ENCODE results near the gene MAP3K13.
"Not testable (repeated sequence)": the region's sequence is repeated elsewhere in the genome, so short reads cannot be mapped to it uniquely, and the experiment has no call there.

MAP3K13 gene

DNA sequence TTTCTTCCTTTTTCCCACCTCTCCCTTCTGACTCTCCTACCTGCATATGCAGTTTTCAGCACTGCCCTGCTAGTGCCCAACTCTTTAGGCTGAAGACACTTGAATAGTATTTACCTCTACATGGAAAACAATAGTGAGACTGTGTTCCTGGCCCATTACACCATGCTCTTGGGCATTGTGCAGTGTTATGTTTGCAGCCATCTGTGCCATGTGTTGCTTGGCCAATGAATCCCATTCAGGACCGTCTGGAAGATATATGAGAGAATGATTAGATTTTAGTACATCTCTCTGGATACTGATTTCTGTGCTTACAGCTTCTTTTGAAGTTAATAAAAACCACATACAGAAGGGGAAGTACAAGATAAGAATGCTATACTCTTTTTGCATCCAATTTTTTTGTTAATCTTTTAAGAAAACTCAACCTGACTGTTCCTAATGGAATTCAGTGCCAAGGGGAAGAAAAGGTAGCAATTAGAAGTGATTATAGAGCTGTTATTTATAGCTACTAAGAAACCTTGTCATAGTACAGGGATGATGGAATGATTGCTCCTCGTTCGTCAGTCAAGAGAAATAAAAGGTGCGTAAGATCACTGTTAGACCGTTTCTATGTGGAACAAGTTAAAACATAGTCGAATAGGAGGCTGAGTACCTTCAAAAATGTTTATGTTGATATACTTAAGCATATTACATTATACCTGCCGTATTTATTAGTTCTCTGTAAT is 77.0 kb downstream of the MAP3K13 start:
- no peak for DNase-seq (ENCODE audit: extremely low read depth in 1 of 2, low read depth in 1 of 2)

DNA sequence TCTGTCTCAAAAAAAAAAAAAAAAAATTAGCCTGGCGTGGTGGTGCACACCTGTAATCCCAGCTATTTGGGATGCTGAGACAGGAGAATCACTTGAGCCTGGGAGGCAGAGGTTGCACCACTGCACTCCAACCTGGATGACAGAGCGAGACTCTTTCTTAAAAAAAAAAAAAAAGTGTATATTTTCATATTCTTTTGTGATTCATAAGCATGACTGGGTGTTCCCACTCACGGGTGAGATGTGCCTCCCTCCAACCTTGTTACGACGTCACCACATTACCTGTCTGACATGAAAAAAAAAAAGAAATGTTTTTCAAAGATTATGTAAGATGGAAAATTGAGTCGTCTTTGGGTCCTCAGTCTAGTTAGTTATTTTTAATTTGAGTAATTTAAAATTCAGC is 79.1 kb downstream of the MAP3K13 start:
- no peak for DNase-seq (ENCODE audit: extremely low read depth in 1 of 2, low read depth in 1 of 2)

DNA sequence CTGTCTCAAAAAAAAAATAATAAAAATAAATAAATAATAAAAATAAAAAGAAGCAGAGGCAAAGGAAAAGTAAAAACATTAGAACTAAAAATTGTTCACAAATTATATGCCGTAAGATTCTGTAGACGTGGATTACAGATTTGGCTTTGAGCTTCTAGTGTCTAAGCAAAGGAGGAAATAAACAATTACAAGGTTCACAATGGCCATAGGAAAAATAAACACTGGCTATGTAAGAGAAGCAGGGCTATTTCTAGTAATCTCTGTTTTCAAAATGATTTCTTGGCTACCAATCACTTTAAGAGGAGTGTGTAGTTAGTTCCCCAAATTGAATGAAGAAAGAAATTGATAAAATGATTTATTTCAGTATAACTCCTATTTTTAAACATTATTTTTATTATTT is 81.4 kb downstream of the MAP3K13 start:
- no peak for DNase-seq (ENCODE audit: extremely low read depth in 1 of 2, low read depth in 1 of 2)

DNA sequence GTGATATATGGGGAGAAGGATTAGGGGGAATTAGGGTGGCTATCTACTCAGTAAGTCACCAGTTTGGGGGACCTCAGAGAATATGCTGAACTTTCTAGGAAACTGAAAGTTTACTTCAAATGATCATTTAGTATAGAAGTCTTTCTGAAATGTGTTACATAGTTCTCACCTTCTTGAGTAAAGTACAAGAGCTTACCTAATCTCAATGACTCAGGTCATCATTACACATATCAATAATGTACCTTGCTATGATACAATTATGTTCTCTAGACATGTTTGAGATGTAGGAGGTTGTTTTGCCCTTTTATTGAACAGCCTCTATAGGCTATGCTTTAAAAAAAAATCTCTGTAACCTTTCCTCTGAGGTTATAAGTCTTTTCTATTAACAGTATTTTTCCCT is 85.2 kb downstream of the MAP3K13 start:
- no peak for DNase-seq (ENCODE audit: extremely low read depth in 1 of 2, low read depth in 1 of 2)

DNA sequence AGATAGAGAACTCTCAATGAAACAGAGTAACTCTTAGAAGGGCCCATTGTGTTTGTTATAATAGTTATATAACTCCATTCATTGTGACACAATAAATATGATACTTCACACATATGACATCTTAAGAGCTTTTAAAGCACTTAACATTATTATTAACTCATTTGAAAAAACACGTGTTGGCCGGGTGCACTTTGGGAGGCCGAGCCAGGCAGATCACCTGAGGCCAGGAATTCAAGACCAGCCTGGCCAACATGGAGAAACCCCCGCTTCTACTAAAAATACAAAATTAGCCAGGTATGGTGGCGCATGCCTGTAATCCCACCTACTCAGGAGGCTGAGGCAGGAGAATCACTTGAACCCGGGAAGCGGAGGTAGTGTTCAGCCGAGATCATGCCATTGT is 88.5 kb downstream of the MAP3K13 start:
- DNase-seq (ENCODE audit: extremely low read depth in 1 of 2, low read depth in 1 of 2), result not testable (repeated sequence)

DNA sequence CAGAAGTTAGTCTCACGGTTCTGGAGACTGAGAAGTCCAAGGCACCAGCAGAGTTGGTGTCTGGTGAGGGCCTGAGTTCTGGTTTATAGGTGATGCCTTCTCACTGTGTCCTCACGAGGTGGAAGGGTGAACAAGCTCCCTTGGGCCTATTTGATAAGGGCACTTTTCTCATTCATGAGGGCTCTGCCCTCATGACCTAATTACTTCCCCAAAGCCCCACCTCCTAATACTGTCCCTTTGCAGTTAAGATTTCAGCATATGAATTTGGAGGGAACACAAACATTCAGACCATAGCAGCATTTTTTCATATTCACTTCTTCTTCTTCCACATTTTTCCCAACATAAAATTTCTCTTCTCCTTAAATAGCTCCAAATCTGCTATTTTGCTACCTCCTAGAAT is 94.4 kb downstream of the MAP3K13 start:
- no peak for DNase-seq (ENCODE audit: extremely low read depth in 1 of 2, low read depth in 1 of 2)

DNA sequence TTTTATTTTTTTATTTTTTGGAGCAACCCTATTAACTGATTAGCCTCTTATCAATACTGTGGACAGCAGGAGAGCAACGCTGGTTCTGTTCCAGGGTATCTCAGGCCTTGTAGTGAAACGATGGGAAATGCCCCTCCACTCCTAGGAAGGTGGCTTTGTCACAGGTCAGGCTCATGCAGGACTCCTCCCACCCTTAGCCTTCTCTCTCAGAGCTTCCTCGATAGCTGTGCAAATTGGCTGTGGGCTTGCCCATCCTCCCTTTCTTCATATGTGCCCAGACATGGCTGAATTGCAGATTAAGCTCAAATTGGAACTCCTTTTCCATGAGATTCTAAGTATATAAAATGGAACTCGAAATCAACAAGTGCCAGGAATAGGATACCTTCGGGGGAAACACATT is 97.4 kb downstream of the MAP3K13 start:
- DNase-seq (ENCODE audit: extremely low read depth in 1 of 2, low read depth in 1 of 2), result no peak

DNA sequence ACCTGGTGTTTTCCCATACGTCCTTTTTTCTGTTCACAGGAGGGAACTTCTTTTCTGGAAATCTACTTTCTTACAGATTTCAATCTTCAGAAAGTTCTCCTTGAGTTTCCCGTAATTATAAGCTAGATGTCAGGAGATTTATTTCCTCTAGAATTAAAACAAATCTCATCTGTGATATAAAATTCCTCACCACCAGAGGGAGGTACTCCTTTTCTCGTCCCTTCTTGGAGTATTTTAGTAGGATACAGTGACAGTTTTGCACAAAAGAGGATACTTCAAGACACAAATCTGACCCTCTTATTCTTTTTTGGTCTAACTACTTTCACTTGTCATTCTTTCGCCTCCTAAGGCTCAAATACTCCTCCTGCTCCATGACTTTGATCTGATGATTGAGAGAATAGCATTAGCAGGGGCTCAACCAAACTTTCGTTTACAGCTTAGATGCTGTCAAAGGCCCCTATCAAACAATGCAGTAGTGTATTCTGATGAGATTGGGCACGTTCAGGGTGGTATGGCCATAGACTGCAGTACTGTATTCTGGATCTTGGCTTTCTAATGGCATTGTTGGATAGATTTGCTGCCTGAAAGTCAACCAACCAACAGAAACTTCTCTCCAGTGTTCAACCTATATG is 97.9 kb downstream of the MAP3K13 start:
- no peak for DNase-seq (ENCODE audit: extremely low read depth in 1 of 2, low read depth in 1 of 2)

DNA sequence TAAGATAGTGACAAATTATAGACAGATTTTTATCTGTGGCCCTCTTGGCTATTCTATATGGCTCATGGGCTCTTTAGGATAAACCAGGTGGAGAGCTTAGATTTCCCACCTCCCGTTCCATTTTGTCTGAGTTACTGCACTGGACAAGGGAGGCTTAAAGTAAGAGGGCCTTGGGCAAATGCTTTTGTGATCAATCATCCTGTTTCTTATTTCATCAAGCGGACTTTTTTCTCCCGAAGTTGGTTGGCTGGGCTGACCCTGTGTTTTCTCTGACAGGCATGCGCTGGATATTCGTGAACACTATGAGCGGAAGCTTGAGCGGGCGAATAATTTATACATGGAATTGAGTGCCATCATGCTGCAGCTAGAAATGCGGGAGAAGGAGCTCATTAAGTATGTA is 102.5 kb downstream of the MAP3K13 start:
- no peak for DNase-seq (ENCODE audit: extremely low read depth in 1 of 2, low read depth in 1 of 2)

DNA sequence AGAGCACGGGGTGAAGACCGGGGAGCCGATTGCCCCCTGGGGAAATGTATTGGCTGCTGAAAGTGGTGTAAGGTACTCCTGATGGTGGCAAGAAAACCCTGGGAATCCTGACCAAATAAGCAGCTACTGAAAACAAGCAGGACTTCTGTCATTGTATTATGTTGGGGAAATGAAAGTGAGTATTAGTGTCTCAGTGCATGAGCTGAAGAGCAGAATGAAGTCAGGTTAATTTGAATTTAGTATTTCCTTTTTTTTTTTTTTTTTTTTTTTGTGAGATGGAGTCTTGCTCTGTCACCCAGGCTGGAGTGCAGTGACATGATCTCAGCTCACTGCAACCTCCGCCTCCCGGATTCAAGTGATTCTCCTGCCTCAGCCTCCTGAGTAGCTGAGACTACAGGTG is 103.2 kb downstream of the MAP3K13 start:
- not testable (repeated sequence) for DNase-seq (ENCODE audit: extremely low read depth in 1 of 2, low read depth in 1 of 2)

DNA sequence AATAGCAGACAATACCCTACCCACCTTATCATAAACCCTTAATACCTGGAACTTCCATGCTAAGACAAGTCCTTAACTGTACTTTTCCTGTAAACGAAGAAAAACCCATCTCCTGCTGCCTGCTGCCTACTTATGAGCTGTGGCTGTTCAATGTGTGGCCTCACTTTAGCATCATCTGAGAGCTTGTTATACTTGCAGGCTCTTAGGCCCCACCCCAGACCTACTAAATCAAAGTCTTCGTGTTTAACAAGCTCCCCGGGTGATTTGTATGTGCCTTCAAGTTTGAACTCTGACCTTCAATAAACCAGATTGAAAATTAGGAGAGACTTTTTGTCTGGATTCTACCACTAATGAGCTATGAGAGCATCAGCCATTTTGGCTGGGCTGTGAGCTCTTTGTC is 106.6 kb downstream of the MAP3K13 start:
- no peak for DNase-seq (ENCODE audit: extremely low read depth in 1 of 2, low read depth in 1 of 2)

DNA sequence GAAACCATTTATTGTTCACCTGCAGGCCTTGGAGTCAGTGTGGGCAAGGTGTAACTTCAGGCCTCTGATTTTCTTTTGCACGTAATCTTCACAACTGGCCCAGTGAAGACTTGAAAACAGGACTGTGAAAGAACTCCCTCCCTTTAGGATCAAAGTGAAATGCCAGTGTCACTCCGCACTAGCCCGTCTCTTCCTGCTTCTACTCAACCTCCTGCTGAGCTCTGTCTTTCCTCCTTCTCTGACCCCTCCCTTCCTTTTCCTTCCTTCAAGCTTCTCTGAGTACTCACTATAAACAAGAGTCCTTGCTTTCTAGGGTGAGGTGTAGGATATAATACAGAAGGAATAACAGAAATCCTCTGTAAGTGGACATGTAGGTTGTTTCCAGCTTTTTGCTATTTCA is 107.4 kb downstream of the MAP3K13 start:
- DNase-seq (ENCODE audit: extremely low read depth in 1 of 2, low read depth in 1 of 2), result no peak

DNA sequence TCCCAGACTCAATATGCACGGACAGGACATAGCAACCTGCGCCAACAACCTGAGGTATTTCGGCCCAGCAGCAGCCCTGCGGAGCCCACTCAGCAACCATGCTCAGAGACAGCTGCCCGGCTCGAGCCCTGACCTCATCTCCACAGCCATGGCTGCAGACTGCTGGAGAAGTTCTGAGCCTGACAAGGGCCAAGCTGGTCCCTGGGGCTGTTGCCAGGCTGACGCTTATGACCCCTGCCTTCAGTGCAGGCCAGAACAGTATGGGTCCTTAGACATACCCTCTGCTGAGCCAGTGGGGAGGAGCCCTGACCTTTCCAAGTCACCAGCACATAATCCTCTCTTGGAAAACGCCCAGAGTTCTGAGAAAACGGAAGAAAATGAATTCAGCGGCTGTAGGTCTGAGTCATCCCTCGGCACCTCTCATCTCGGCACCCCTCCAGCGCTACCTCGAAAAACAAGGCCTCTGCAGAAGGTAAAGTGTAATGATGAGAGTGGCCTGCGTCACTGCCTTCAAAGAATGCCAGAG is 110.4 kb downstream of the MAP3K13 start:
- no peak for DNase-seq (ENCODE audit: extremely low read depth in 1 of 2, low read depth in 1 of 2)

DNA sequence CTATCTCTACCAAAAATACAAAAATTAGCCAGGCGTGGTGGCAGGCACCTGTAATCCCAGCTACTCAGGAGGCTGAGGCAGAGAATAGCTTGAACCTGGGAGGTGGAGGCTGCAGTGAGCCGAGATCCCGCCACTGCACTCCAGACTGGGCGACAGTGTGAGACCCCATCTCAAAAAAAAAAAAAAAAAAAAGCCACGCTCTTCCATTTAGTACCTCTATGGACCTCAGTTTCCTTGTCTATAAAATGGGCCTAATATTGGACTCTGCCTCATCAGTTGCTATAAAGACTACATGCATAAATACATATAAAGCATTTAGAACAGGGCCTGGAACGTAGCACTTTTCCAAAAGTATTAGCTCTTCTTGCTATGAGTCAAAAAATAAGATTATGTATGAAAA is 112.0 kb downstream of the MAP3K13 start:
- DNase-seq (ENCODE audit: extremely low read depth in 1 of 2, low read depth in 1 of 2), result not testable (repeated sequence)

DNA sequence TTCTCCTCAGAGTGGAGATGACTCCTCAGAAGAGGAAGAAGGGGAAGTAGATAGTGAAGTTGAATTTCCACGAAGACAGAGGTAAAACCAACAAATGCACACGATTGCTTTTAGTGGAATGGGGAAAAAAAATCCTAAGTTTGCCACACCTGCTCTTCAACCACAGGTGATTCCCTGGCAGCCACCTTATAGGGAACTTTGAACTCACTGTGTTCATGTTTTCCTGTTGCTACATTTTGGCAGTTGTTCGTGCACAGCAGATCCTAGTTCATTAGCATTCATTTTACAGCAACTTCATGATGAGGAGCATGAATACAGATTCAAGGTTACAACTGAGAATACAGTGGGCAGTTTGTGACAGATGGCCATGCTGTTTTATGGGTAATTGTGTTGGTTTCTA is 114.4 kb downstream of the MAP3K13 start:
- no peak for DNase-seq (ENCODE audit: extremely low read depth in 1 of 2, low read depth in 1 of 2)

DNA sequence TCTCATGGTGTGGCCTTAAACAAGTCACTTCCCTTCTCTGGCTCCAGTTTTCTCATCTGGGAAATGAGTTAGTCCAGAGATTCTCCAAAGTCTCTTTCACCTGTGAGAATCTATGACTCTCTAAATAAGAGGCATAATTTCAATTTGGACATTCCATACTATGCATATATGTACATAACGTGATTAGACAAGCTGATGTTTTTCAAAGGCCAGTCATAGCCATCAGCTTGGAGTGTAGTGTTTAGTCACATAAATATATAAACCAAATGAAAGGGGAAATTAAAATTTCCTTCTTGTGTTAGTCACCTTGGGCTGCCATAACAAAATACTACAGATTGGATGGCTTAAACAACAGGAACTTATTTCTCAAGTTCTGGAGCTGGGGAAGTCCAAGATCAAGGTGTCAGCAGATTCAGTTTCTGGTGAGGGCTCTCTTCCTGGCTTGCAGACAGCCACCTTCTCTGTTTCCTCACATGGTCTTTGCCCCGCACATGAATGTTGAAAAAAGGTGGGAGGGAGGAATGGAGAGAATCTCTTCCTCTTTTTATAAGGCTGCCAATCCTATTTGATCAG is 116.5 kb downstream of the MAP3K13 start:
- no peak for DNase-seq (ENCODE audit: extremely low read depth in 1 of 2, low read depth in 1 of 2)

DNA sequence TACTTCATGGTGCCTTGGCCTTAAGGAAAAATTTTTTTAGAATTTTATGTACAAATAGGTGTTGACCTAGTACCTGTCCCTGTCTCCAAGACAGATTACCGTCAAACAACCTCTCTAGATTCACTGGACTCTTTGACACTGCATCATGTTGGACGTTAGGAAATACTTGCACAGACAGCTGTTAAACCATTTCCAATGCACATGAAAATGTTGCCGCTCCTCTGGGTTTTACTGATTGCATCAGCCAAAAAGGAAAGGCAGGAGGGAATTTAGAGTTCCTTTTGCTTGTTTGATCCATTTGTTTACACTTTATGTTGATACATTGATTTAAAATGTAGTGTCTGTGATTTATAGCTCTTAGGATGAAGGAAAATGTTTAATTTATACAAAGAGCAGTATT is 121.4 kb downstream of the MAP3K13 start:
- no peak for DNase-seq (ENCODE audit: extremely low read depth in 1 of 2, low read depth in 1 of 2)

DNA sequence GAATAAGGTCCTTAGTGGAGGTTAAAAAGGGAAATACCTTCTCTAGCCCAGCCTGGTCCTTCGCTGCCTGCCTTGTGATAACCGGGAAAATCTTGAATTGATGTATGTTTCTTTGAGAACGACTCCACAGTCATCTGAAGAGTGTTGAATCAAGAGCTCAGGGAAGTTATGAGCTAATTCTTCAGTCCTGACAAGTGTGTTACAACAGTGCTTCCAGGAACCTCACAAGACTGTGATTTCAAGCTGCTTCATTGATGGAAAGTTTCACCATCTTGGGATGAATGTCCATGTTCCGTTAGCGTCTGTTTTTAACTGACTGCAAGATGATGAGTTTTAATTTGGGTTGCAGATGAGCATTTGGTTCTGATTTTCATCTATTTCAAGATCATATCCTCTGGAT is 123.5 kb downstream of the MAP3K13 start:
- DNase-seq (ENCODE audit: extremely low read depth in 1 of 2, low read depth in 1 of 2), result no peak

DNA sequence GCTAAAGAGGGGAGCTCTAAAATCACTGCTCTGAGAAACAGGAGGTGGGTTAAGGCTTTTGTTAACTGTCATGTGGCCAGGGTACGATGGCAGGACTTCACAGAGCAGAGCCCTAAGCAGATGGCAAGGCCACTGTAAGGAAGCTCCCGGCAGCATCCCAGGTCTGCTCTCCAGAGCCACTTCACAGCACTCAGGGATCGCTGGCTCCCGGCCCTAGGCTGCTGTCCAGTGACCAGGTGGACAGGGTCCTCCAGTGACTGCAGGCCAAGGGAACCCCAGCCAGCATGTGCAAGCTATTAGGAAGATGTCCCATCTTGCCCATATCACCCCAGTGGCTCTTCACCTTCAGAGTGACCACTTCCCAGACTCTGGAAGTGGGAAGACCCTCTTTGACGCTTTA is 125.5 kb downstream of the MAP3K13 start:
- DNase-seq (ENCODE audit: extremely low read depth in 1 of 2, low read depth in 1 of 2), result no peak

DNA sequence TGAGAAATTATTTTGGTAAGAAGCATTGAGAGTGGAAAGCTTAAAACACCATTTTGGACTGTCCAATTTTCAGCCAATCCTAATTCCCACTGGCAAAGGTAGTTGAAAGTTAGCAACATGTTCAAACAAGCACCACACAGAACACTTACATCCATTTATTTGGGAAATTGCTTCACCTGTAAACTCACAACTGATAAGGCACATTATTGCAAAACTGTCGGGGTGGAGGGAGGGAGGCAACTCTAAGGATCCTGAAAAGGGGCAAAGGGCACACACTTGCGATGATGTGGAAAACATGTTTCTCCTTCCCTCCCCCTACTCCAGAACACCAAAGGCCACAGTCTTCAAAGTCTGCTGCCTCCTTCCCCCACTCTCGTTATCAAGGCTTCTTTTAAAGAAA is 126.5 kb downstream of the MAP3K13 start:
- DNase-seq (ENCODE audit: extremely low read depth in 1 of 2, low read depth in 1 of 2), result no peak

DNA sequence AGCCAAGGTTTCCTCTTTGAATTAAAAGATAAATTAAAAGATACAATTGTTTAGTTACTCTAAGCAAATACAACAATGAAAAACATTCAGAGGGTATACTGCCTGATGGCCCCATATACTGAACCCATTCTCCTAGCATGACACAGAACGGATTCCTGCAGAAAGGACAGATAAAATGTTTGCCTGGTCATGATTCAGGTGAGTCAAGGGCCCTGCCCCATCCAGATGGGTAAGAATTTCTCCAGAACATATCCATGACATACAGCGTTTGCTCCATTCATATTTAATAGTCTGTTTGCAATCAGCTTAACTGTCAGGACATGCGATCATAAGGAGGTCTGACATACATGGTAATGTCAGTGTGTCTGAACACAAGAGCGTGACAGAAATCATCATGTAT is 127.3 kb downstream of the MAP3K13 start:
- no peak for DNase-seq (ENCODE audit: extremely low read depth in 1 of 2, low read depth in 1 of 2)
